Measurements from ENCODE around the gene ALDH3B1. TPM values are rescaled to one million over a fixed set of nuclear protein-coding genes. Genes with fewer than 3 reads are reported as not detected.

The ALDH3B1 gene
- total RNA-seq, 1 donor from 2014 or later: 42.8 TPM

DNA sequence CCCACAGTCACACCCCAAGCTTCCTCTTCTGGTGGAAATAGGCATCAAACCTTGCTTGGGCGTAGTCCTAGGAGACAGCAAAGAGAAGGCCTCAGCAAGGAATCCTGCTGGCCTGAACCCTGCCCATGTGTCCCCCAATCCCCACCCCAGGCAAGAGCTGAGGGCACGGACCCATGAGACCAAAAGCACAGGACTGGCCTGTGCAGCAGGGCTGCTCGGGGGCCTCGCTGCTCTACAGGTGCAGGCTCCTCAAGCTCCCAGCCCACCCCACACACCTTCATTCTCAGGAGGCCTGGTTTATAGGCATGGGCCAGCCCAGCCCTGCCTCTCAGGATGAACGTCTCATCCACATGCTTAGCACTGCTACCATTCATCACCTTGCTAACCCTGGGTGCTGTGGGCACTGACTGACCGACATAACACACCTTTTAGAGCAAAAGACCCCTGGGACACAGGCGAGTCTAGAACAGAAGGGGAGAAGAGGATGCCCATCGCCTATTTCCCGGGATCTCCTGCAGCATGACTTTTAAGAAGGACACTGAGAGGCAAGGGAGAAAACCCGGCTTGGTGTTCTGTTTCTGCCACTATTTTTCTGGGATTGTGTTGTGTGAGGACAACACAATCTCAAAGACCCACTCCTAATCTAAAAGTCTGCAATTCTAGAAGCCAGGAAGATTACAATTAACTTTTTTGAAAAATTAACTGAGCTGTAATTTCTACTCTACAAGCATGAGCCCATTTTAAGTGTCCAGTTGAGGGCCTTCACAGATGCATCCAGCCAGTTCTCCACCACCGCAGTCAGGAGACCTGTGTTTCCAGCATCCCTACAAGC is 44.1 kb downstream of the ALDH3B1 start:
- intact Hi-C loops (cut with DNase I): no loop called here
- DNase-seq (ENCODE audit: low spot score in 2 of 2): no peak
- Histone ChIP-seq H3K9me3 (no peaks in the 10 kb centered on the region), H3K36me3 (peaks cover 33 to 39% of the 10 kb centered on the region in 2 donors), H3K27ac (no peak overlapping the region), H3K4me1 (no peaks in the 10 kb centered on the region), H3K27me3 (no peaks in the 10 kb centered on the region), H3K4me3 (no peak overlapping the region)
- TF ChIP-seq, protein P1, sequence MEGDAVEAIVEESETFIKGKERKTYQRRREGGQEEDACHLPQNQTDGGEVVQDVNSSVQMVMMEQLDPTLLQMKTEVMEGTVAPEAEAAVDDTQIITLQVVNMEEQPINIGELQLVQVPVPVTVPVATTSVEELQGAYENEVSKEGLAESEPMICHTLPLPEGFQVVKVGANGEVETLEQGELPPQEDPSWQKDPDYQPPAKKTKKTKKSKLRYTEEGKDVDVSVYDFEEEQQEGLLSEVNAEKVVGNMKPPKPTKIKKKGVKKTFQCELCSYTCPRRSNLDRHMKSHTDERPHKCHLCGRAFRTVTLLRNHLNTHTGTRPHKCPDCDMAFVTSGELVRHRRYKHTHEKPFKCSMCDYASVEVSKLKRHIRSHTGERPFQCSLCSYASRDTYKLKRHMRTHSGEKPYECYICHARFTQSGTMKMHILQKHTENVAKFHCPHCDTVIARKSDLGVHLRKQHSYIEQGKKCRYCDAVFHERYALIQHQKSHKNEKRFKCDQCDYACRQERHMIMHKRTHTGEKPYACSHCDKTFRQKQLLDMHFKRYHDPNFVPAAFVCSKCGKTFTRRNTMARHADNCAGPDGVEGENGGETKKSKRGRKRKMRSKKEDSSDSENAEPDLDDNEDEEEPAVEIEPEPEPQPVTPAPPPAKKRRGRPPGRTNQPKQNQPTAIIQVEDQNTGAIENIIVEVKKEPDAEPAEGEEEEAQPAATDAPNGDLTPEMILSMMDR (IDR thresholded peaks at IDR 0.05): no peak

DNA sequence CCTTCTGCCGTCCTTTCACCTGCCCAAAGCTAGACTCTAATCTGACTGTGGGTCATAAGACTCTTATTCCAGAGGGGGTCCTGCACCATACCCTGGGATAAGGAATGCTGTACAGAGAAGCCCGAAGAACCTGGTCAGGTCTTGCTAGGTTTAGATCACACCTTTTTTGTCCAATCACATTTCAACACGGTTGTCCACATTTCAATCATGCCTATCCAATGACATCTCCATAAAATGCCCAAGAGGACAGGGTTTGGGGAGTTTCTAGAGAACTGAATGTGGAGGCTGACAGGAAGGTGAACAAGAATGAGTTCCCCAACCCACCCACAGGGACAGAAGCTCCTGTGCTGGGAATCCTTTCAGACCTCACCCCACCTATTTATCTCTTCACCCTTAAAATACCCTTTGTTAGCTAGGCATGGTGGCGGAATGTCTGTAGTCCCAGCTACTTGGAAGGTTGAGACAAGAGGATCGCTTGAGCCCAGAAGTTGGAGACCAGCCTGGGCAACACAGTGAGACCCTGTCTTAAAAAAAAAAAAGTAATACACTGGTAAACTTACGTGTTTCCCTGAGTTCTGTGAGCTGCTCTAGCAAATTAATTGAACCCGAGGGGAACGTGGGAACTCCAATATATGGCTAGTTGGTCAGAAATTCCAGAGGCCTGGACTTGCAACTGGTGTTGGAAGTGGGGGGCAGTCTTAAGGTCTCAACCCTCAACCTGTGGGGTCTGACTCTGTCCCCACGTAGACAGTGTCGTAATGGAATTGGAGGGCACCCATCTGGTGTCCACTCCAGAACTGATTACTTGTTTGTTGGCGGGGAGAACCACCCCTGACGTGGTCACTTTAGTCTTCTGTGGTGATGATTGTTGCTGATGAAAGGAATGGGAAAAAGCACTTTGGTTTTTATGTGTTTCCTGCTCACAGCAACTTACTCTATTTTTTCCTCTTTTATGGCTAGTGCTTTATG is 46.5 kb downstream of the ALDH3B1 start:
- no peaks in the 10 kb centered on the region for H3K9me3 ChIP-seq
- no peak overlapping the region for H3K27ac ChIP-seq
- TF ChIP-seq, protein P1 (IDR thresholded peaks at IDR 0.05): no peak
- no peak for DNase-seq (ENCODE audit: low spot score in 2 of 2)
- intact Hi-C loops (cut with DNase I): no loop called here
- H3K27me3 ChIP-seq: no peaks in the 10 kb centered on the region
- H3K36me3 ChIP-seq: peaks cover 16 to 18% of the 10 kb centered on the region in 2 donors
- H3K4me1 ChIP-seq: no peaks in the 10 kb centered on the region
- H3K4me3 ChIP-seq: no peak overlapping the region

DNA sequence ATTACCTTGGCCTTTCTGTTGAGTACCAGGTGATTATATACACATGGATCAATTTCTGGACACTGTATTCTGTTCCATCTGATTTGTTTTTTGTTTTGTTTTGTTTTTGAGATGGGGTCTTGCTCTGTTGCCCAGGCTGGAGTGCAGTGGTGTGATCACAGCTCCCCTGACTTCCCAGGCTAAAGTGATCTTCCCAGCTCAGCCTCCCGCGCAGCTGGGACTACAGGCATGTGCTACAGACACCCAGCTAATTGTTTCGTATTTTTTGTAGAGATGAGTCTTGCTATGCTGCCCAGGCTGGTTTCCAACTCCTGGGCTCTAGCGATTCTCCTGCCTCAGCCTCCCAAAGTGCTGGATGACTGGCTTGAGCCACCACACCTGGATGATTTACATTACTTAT is 47.7 kb downstream of the ALDH3B1 start:
- no peaks in the 10 kb centered on the region for H3K27me3 ChIP-seq
- no peak overlapping the region for H3K27ac ChIP-seq
- H3K36me3 ChIP-seq: peaks cover 10 to 13% of the 10 kb centered on the region in 2 donors
- intact Hi-C loops (cut with DNase I): no loop called here
- H3K4me3 ChIP-seq: no peak overlapping the region
- no peaks in the 10 kb centered on the region for H3K4me1 ChIP-seq
- DNase-seq (ENCODE audit: low spot score in 2 of 2): no peak
- TF ChIP-seq, protein P1 (IDR thresholded peaks at IDR 0.05): no peak
- no peaks in the 10 kb centered on the region for H3K9me3 ChIP-seq

DNA sequence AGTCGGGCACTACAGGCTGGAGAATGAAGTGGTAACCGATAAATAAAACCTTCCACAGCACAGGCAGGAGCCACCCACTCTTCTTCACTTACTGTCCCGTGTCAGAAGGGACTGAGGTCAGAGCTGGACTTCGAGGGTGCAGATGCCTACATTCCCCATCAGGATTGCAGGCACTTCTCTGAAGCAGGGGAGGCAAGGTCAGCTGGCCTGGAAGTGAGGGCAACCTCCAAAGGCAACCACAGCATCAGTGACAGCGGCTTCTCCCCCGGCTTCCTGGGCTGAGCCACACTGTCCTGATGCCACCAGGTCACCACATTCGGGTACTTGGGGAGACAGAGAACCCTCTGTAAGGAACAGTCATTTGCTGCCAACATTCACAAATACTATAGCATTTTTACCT is 51.4 kb downstream of the ALDH3B1 start:
- Histone ChIP-seq H3K27me3 (no peaks in the 10 kb centered on the region), H3K4me3 (no peak overlapping the region), H3K36me3 (peaks cover 19 to 29% of the 10 kb centered on the region in 2 donors), H3K9me3 (no peaks in the 10 kb centered on the region), H3K4me1 (no peaks in the 10 kb centered on the region), H3K27ac (no peak overlapping the region)
- TF ChIP-seq, protein P1 (IDR thresholded peaks at IDR 0.05): no peak
- intact Hi-C loops (cut with DNase I): no loop called here
- DNase-seq (ENCODE audit: low spot score in 2 of 2): no peak

DNA sequence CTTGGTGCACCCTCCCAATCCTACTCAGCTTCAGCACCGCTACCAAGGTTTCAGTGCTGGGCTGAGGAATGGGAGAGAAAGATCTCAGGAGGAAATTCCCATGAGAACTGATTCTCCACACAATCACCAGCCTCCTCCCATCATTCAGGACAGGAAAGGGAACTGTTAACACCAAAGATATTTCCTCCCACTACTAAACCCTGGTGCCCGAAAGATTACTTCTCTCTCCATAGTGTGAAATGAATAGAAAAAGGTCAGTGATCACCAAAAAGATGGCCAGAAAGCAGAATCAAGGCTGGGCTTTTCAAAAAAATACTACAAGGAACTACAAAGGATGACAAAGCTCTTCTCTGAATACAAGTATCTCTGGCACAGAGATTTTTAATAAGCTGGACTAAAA is 54.8 kb downstream of the ALDH3B1 start:
- TF ChIP-seq, protein P1 (IDR thresholded peaks at IDR 0.05): no peak
- Histone ChIP-seq H3K36me3 (peaks cover 30 to 35% of the 10 kb centered on the region in 2 donors), H3K27ac (no peak overlapping the region), H3K9me3 (no peaks in the 10 kb centered on the region), H3K4me3 (no peak overlapping the region), H3K27me3 (no peaks in the 10 kb centered on the region), H3K4me1 (no peaks in the 10 kb centered on the region)
- no peak for DNase-seq (ENCODE audit: low spot score in 2 of 2)
- intact Hi-C loops (cut with DNase I): no loop called here
